ENCODE data around the gene PSMA7. TPM values are rescaled to one million over a fixed set of nuclear protein-coding genes. Genes with fewer than 3 reads are reported as not detected.

Gene PSMA7
- total RNA-seq, 1 donor from 2014 or later = 230 TPM

GRCh38 chr20:62131560-62132320 is 11.5 kb downstream of the PSMA7 start:
- DNase-seq (ENCODE audit: missing footprints) (peak; percentile 21), ATAC-seq (no peak)
- intact Hi-C loops (cut with DNase I) = no loop called here

DNA sequence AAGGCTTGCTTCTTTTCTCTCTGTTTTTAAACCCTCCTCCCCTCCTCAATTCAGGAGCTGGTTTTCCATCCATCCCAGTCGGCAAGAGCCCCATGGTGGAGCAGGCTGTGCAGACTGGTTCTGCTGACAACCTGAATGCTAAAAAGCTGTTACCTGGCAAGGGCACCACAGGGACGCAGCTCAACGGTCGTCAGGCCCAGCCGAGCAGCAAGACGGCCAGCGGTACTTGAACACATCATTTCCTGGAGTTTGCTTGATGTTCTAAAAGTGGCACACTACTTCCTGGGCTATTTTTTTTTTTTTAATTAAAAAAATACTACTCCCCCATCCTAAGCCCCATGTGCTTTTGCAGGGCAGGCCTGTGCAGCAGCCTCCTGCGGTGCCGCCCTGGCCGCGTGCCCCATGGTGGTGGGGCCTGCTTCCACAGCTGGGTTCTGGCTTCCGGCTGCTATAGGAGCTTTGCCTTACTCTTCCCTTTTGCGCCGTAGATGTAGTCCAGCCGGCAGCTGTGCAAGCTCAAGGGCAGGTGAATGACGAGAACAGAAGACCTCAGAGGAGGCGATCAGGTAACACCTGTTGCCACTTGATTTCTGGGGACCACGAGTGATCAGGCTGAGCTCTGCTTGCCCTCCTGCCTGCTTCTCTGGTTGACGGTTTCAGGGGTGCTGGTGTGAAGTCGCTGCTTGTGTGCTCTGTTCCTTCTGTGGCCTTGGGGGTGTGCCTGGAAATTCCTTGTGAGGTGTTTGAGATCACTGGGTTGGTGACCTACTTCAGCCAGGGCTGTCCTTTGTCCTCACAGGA is 13.3 kb downstream of the PSMA7 start:
- ATAC-seq = no peak
- no peak for DNase-seq (ENCODE audit: missing footprints)
- intact Hi-C loops (cut with DNase I) = no loop called here

GRCh38 chr20:62128502-62128901 is 14.7 kb downstream of the PSMA7 start:
- no peak for DNase-seq (ENCODE audit: missing footprints)
- intact Hi-C loops (cut with DNase I) = no loop called here
- peak; percentile 56 for ATAC-seq

DNA sequence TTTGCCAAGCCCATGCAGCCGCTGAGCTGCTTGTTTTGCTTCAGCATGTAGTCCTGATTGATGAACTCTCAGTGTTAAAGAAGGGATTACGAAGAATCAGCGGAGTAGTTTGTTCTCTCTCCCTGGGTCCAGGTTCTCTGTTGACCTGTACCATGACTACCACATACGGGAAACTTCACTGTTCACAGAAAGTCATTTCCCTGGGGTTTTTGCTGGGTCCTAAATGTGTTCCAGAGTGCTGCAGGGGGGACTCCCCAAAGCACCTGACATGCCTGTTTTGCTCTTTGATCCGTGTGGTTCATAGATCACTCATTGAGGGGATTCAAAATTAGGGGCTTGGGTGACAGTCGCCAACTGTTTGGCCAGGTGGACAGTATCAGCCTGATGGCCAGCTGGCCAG is 15.4 kb downstream of the PSMA7 start:
- ATAC-seq (no peak), DNase-seq (ENCODE audit: missing footprints) (no peak)
- intact Hi-C loops (cut with DNase I) = no loop called here

DNA sequence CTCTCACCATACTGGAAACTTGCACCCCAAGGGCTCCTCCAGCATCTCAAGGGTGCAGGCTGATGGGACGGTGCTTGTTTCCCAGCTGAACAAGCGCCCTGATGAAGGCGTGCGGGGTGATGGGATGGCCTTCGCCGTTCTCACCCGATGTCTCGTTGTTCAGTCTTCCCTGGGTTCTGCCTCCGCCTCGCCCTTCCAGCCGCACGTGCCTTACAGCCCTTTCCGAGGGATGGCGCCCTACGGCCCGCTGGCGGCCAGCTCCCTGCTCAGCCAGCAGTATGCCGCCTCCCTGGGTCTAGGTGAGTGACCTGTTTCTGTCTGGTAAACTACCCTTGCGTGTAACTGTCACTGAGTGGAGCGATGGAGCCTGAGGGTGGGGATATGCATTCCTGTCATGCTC is 17.1 kb downstream of the PSMA7 start:
- ATAC-seq = no peak
- DNase-seq (ENCODE audit: missing footprints) = no peak
- intact Hi-C loops (cut with DNase I) = no loop called here

GRCh38 chr20:62123450-62124118 is 19.6 kb downstream of the PSMA7 start:
- intact Hi-C loops (cut with DNase I) = loop anchor here (1.0 to 2.0 kb wide), 2 partner anchors 11 to 19 kb away; partner anchors contain the start of genes PSMA7 and SS18L1
- DNase-seq (ENCODE audit: missing footprints) = no peak
- no peak for ATAC-seq

DNA sequence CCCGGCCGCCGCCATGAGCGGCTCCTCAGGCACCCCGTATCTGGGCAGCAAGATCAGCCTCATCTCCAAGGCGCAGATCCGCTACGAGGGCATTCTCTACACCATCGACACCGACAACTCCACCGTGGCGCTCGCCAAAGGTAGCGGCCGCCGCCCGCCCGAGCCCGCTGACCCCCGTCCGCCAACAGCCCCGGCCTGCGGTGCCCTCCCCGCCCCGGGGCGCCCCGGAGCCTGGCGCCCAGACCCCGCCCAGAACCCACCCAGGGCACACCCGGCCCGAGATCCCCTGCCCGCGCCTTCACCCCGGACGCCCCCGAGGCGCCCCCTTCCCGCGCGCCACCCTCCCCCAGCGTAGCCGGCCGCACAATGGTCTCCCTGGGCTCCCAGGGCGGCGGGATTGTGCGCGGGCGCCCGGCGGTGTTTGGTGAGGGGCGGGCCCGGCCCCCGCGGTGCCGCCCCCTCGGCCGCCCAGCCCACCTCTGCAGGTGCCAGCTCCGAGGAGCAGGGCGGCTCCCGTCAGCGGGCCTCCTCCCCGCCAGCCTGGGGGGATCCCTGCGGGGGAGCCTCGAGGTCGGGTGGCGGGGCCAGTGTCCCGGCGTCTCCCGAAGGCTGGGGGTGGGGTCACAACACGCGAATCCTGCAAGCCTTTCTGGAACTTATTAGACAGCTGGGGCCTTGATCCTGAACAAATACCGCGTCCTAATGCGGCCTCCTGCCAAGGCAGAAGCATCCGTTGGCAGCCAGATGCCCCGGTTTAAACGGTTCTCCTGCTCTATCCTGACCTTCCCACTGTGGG is 20.3 kb downstream of the PSMA7 start:
- ATAC-seq = no peak
- DNase-seq (ENCODE audit: missing footprints) = no peak
- intact Hi-C loops (cut with DNase I) = loop anchor here (2.0 kb wide), 1 partner anchor 20 kb away; the partner anchor contains the start of genes PSMA7 and SS18L1

GRCh38 chr20:62121776-62122653 is 21.2 kb downstream of the PSMA7 start, which contains the start of gene LSM14B:
Gene LSM14B, plus strand, starts transcription at chr20:62122475. Its CDS starts 192 bp downstream, at chr20:62122667.
- intact Hi-C loops (cut with DNase I) = loop anchor here (2.0 kb wide), 2 partner anchors 21 to 55 kb away; partner anchors contain the start of genes PSMA7 and SS18L1
- DNase-seq (ENCODE audit: missing footprints) (peak; percentile 98), ATAC-seq (peak; percentile 94)

DNA sequence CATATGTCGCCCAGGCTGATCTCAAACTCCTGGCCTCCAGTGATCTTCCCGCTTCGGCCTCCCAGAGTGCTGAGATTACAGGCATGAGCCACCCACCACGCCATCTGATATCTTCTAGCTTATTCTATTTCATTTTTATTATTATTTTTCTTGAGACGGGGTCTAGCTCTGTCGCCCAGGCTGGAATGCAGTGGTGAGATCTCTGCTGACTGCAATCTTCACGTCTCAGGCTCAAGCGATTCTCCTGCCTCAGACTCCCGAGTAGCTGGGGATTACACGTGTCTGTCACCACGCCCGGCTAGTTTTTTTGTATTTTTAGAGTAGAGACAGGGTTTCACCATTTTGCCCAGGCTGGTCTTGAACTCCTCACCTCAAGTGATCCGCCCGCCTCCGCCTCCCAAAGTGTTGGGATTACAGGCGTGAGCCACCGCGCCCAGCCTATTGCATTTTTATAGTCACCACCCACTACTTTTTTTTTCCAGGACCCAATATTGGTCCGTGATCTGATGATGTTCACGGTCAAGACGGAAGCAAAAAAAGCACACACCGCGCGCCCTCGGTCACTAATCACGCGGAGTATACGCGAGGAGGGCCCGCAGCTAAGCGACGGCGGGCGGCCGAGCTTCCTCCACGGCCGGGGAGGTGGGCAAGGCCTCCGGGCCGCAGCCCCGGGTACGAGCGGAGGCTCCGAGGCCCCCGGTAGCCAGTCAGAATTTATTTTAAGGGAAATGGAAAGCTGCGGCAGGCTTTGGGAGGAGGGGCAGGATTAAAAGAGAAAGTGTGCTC is 22.0 kb downstream of the PSMA7 start:
- DNase-seq (ENCODE audit: missing footprints) = peak; percentile 80
- no peak for ATAC-seq
- intact Hi-C loops (cut with DNase I) = loop anchor here (2.0 kb wide), 1 partner anchor 54 kb away; no protein-coding TSS in a partner anchor

DNA sequence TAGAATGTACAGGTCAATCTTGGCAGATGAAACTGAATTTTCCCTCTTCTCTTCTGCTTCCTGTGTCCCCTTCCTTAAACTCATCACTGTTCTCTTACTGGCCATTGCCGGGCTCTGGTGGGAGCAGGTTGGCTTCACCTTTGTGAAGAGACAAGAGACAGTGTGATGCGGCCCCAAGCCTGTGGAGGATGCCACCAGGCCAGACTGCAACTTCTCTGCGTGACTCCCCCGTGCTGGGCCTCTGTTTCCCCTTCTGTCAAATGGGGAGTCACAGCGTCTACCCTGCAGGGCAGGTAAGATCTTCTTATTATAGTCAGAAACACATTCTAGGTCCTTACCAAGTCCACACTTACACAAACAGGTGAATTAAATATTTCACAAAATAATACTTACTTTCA is 22.8 kb downstream of the PSMA7 start:
- DNase-seq (ENCODE audit: missing footprints) = no peak
- no peak for ATAC-seq
- intact Hi-C loops (cut with DNase I) = loop anchor here (2.0 kb wide), 1 partner anchor 54 kb away; no protein-coding TSS in a partner anchor

DNA sequence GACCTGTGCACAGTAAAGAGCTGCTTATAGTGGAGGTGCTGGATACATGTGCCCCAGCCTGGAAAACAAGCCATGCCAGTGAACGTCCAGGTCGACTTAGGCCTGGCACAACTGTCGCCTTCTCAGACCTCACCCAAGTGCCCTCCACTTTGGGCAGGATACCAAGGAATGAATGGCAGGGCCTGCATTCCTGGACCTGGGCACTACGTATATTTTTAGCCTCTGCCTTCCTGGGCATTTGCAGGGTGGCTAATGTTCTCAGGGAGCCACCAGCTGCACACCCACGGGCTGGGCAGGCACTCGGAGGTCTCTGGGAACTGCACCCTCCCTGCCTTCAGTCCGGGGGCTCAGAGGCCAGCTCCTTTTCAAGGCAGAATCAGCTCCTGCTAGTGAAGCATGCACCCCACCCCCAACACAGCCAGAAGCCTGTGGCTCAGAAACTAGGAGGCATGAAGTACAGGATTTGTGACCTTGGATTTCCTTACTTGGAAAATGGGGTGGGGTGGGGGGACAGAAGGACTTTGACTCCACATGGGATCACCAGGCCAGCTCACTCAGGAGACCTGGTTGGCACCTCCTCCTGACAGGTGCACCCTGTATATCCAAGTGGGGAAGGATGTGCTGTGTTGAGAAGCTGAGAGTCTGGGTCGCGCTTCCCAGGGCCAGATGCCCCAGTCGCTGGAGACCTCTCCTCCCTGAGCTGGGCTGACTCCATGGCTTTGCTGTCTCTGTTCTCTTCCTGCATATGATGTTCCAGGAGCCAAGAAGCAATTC is 23.4 kb downstream of the PSMA7 start:
- ATAC-seq (peak; percentile 36), DNase-seq (ENCODE audit: missing footprints) (no peak)
- intact Hi-C loops (cut with DNase I) = loop anchor here (2.0 kb wide), 1 partner anchor 53 kb away; no protein-coding TSS in a partner anchor

DNA sequence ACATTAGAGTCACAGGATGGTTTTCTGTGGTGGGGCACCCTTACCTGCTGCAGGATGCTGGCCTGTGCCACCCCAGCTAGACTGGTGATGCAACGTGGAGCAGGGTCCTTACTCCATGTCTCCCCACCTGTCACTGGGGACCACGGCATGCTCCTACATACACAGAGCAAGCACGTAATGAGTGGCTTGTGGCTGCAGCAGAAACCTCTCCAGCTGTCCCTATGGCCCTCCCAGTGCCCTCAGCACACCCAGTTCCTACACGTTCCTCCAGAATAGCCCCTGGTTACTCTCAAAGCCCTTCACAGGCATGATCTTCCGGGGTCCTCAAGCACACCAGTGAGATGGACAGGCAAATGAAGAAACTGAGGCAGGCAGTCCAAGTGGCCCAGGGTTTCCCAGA is 24.1 kb downstream of the PSMA7 start:
- DNase-seq (ENCODE audit: missing footprints) = no peak
- no peak for ATAC-seq
- intact Hi-C loops (cut with DNase I) = no loop called here

DNA sequence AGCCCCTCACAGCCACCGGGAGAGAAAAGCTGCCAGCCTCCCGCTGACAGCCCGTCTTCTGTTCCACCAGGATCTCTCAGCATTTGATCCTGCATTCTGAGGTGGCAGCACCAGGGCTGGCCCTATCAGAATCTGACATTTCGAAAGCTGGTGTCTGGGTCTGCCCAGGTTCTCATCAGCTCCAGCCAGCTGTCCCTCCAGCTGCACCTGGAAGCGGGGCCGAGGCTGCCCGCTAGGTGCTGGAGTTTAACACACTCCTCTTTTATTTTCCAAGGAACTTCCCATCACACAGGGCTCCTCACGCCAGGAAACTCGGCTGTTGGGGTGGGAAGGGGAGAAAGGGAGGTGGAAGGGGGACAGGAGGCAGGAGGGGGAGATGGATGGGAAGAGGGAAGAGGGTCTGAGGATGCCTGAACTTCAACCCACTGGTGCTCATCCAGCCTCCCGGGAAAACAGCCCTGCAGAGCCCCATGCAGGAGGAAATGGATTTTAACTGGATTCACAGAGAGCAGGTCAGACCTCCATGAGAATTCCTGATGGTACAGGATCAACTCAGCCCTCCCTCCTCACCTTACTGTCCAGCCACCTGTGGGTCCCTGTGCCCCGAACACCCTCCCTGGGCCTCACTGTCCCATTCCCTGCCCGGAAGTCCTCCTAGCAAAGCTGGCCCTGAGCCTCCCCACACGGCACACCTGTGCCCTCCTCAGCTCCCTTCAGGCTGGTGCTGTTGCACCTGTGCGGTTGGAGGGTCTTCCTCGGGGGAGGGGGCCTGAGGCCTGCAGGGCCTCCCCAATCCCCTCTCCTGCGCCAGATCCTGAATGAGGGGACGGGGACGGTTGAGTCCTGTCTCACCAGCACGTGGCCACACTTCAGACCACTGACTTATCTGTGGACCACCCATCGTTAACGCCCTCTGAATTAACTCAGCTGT is 24.8 kb downstream of the PSMA7 start:
- intact Hi-C loops (cut with DNase I) = no loop called here
- no peak for ATAC-seq
- DNase-seq (ENCODE audit: missing footprints) = no peak

- intact Hi-C loops (cut with DNase I) = no loop called here
These were observed 25.5 kb downstream of the PSMA7 start for GRCh38 chr20:62117658-62118057.

DNA sequence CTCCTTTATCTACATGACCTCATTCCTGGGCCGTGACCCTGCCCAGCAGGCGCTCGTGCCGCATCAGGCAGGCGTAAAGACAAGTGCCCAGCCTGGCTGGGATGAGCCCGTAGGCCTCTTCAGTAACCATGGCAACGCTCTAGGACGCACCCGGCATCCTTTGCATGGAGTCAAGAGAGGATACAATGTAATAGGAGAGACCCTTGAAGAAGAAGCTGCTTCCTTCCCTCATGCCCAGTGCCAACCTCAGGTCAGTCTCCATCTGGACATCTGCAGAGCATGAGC is 25.9 kb downstream of the PSMA7 start:
- DNase-seq (ENCODE audit: missing footprints) (no peak), ATAC-seq (no peak)
- intact Hi-C loops (cut with DNase I) = no loop called here

More at GRCh38 chr20:62117658-62118057, 25.5 kb downstream of the PSMA7 start:
- no peak for DNase-seq (ENCODE audit: missing footprints)
- no peak for ATAC-seq

Data from Right ventricle myocardium inferior (tissue), 1 donor.